ENCODE data around the gene SLAMF6. TPM values are rescaled to one million over a fixed set of nuclear protein-coding genes. Genes with fewer than 3 reads are reported as not detected.

SLAMF6 gene
- polyA plus RNA-seq, 1 donor (not counting 4 experiments of a cell fraction or from before 2014, with no cell fraction given) = not detected

DNA sequence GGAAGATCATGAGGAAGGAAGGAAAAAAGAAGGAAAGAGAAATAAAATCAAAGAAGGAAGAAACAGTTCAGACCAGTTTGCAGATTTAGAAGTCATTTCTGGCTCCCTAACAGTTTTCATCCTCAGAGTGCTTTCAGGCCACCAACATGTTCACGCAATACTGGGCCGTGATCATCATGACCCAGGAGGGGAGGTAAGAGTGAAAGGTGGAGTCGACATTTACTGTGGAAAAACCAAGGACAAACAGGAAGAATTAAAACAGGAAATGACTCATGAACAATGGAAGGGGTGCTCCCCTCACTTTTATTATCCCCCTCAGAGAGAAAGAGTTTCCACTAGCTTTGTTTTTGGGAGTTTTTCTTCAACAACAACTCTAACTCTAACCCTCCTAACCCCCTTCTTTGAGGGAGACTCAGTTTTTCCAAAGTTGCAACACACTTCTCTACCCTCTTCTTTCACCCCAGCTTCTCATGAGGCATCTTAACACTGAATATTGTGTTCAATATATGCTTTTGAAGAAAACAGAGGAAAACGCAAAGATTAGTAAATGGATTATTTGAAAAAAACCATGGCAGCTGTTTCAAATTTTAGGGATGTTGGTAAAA, 62.3 kb downstream of the SLAMF6 start:
- no peaks in the 10 kb centered on the region for H3K9me3 ChIP-seq (ENCODE audit: control insufficient read depth, low read depth, low read length)
- dilution Hi-C loops (cut with MboI; ENCODE audit: extremely low pct_ligation_motif_present, low sequenced_read_pairs) = no loop called here
- H3K4me2 ChIP-seq (ENCODE audit: control insufficient read depth, extremely low read depth, insufficient read depth, low read depth, low read length) = no peak overlapping the region
- no peaks in the 10 kb centered on the region for H4K20me1 ChIP-seq (ENCODE audit: control insufficient read depth, extremely low read depth, insufficient read depth, low read length)
- no peak for TF ChIP-seq EZH2 (IDR thresholded peaks at IDR 0.05; ENCODE audit: low read length)
- TF ChIP-seq, protein P1, sequence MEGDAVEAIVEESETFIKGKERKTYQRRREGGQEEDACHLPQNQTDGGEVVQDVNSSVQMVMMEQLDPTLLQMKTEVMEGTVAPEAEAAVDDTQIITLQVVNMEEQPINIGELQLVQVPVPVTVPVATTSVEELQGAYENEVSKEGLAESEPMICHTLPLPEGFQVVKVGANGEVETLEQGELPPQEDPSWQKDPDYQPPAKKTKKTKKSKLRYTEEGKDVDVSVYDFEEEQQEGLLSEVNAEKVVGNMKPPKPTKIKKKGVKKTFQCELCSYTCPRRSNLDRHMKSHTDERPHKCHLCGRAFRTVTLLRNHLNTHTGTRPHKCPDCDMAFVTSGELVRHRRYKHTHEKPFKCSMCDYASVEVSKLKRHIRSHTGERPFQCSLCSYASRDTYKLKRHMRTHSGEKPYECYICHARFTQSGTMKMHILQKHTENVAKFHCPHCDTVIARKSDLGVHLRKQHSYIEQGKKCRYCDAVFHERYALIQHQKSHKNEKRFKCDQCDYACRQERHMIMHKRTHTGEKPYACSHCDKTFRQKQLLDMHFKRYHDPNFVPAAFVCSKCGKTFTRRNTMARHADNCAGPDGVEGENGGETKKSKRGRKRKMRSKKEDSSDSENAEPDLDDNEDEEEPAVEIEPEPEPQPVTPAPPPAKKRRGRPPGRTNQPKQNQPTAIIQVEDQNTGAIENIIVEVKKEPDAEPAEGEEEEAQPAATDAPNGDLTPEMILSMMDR (optimal IDR thresholded peaks at IDR 0.05 in 1 of 3, IDR thresholded peaks at IDR 0.05 in 1 of 3, conservative IDR thresholded peaks at IDR 0.05 in 1 of 3; ENCODE audit: extremely low read depth in 1 of 3, insufficient read depth in 2 of 3, low read length in 3 of 3) = no peak
- H3K4me1 ChIP-seq (ENCODE audit: control insufficient read depth, extremely low read depth, insufficient read depth, low read length) = no peaks in the 10 kb centered on the region
- FAIRE-seq (no peak), DNase-seq (ENCODE audit: low read depth, low spot score) (no peak)
- no peaks in the 10 kb centered on the region for H3K27me3 ChIP-seq (ENCODE audit: control insufficient read depth, extremely low read depth, insufficient read depth, low read length)
- no peak overlapping the region for H3K4me3 ChIP-seq (ENCODE audit: control insufficient read depth in 2 of 3, extremely low read depth in 1 of 3, insufficient read depth in 2 of 3, low read depth in 1 of 3, low read length in 3 of 3)
- no peaks in the 10 kb centered on the region for H3K9me1 ChIP-seq (ENCODE audit: control insufficient read depth, extremely low read depth, insufficient read depth, low read length)
- no peak overlapping the region for H3K27ac ChIP-seq (ENCODE audit: control insufficient read depth, insufficient read depth, low read length)
- H3K9ac ChIP-seq (ENCODE audit: control insufficient read depth, extremely low read depth, insufficient read depth, low read length) = no peak overlapping the region
- no peak overlapping the region for H2AFZ ChIP-seq (ENCODE audit: control insufficient read depth, low read length)
- H3K79me2 ChIP-seq (ENCODE audit: control insufficient read depth, insufficient read depth, low read length) = no peaks in the 10 kb centered on the region
- no peaks in the 10 kb centered on the region for H3K36me3 ChIP-seq (ENCODE audit: control insufficient read depth in 2 of 2, extremely low read depth in 1 of 2, insufficient read depth in 2 of 2, low read length in 2 of 2)

GRCh38 chr1:160460214-160460642, 62.8 kb downstream of the SLAMF6 start:
- no peak for FAIRE-seq
- dilution Hi-C loops (cut with MboI; ENCODE audit: extremely low pct_ligation_motif_present, low sequenced_read_pairs) = no loop called here
- H2AFZ ChIP-seq (ENCODE audit: control insufficient read depth, low read length) = no peak overlapping the region

More at GRCh38 chr1:160460214-160460642, 62.8 kb downstream of the SLAMF6 start:
- H3K79me2 ChIP-seq (ENCODE audit: control insufficient read depth, insufficient read depth, low read length) = no peaks in the 10 kb centered on the region
- no peaks in the 10 kb centered on the region for H3K9me1 ChIP-seq (ENCODE audit: control insufficient read depth, extremely low read depth, insufficient read depth, low read length)
- no peaks in the 10 kb centered on the region for H3K27me3 ChIP-seq (ENCODE audit: control insufficient read depth, extremely low read depth, insufficient read depth, low read length)
- TF ChIP-seq, protein P1 (optimal IDR thresholded peaks at IDR 0.05 in 1 of 3, IDR thresholded peaks at IDR 0.05 in 1 of 3, conservative IDR thresholded peaks at IDR 0.05 in 1 of 3; ENCODE audit: extremely low read depth in 1 of 3, insufficient read depth in 2 of 3, low read length in 3 of 3) = no peak
- TF ChIP-seq EZH2 (IDR thresholded peaks at IDR 0.05; ENCODE audit: low read length) = no peak
- H3K4me3 ChIP-seq (ENCODE audit: control insufficient read depth in 2 of 3, extremely low read depth in 1 of 3, insufficient read depth in 2 of 3, low read depth in 1 of 3, low read length in 3 of 3) = no peak overlapping the region
- no peak overlapping the region for H3K27ac ChIP-seq (ENCODE audit: control insufficient read depth, insufficient read depth, low read length)
- no peaks in the 10 kb centered on the region for H4K20me1 ChIP-seq (ENCODE audit: control insufficient read depth, extremely low read depth, insufficient read depth, low read length)
- H3K9ac ChIP-seq (ENCODE audit: control insufficient read depth, extremely low read depth, insufficient read depth, low read length) = no peak overlapping the region
- H3K36me3 ChIP-seq (ENCODE audit: control insufficient read depth in 2 of 2, extremely low read depth in 1 of 2, insufficient read depth in 2 of 2, low read length in 2 of 2) = no peaks in the 10 kb centered on the region
- DNase-seq (ENCODE audit: low read depth, low spot score) = no peak
- no peaks in the 10 kb centered on the region for H3K9me3 ChIP-seq (ENCODE audit: control insufficient read depth, low read depth, low read length)
- no peaks in the 10 kb centered on the region for H3K4me1 ChIP-seq (ENCODE audit: control insufficient read depth, extremely low read depth, insufficient read depth, low read length)
- no peak overlapping the region for H3K4me2 ChIP-seq (ENCODE audit: control insufficient read depth, extremely low read depth, insufficient read depth, low read depth, low read length)

Measured in keratinocyte (primary cell).